CD4-positive, alpha-beta memory T cell (primary cell): Measurements from ENCODE around the gene PLEKHJ1. TPM values are rescaled to one million over a fixed set of nuclear protein-coding genes. Genes with fewer than 3 reads are reported as not detected.

Experiments used
- CTCF ChIA-PET: fragments of 350-600 bp; sonication (Branson Sonifier 250); formaldehyde crosslinking; loops from one replicate; lab custom pipeline; 2021; ENCODE audit warnings: inconsistent platforms; ENCODE audit not compliant: partially characterized antibody; lab: Charles Lee
- POLR2A ChIA-PET: fragments of 350-600 bp; sonication (Branson Sonifier 250); formaldehyde crosslinking; loops from one replicate; lab custom pipeline; 2021; ENCODE audit not compliant: partially characterized antibody; lab: Charles Lee
- DNase-seq, 5 donors: peaks; one replicate each; pipeline versions ENCODE4 v3.0.0 to v3.0.0-alpha.2; 2020 to 2022; ENCODE audit warnings: mixed read lengths in 1 of 5
- H3K27ac ChIP-seq: one replicate; pipeline ENCODE4 v1.7.0; 2013; ENCODE audit warnings: low read depth, low read length
- H3K27me3 ChIP-seq: 2 replicates; pipeline ENCODE4 v1.7.0; 2013; ENCODE audit warnings: mild to moderate bottlenecking, low read length, moderate library complexity; ENCODE audit not compliant: insufficient read depth
- H3K36me3 ChIP-seq: 2 replicates; pipeline ENCODE4 v1.7.0; 2013; ENCODE audit warnings: mild to moderate bottlenecking, low read length, moderate library complexity; ENCODE audit not compliant: insufficient read depth
- H3K4me1 ChIP-seq: 2 replicates; pipeline ENCODE4 v1.7.0; 2013; ENCODE audit warnings: mild to moderate bottlenecking, low read length, moderate library complexity; ENCODE audit not compliant: insufficient read depth
- H3K4me3 ChIP-seq, 2 donors: one replicate each; pipeline ENCODE4 v1.7.0; 2013; ENCODE audit warnings: low read length in 2 of 2, mild to moderate bottlenecking in 1 of 2
- H3K9me3 ChIP-seq, 2 donors: one replicate each; pipeline ENCODE4 v1.7.0; 2013; ENCODE audit warnings: low read length in 2 of 2, control low read depth in 1 of 2; ENCODE audit not compliant: control insufficient read depth in 1 of 2
- H3K27ac Mint-ChIP-seq, 7 donors: one replicate each; pipeline ENCODE4 v1.8.0; 2020 to 2021; ENCODE audit warnings: mixed read lengths in 7 of 7, mild to moderate bottlenecking in 6 of 7, inconsistent platforms in 3 of 7, moderate library complexity in 3 of 7
- H3K27me3 Mint-ChIP-seq, 2 donors: one replicate each; pipeline ENCODE4 v1.8.0; 2020 to 2021; ENCODE audit warnings: mixed read lengths in 2 of 2
- H3K36me3 Mint-ChIP-seq, 2 donors: one replicate each; pipeline ENCODE4 v1.8.0; 2020 to 2021; ENCODE audit warnings: mixed read lengths in 2 of 2, inconsistent platforms in 1 of 2, mild to moderate bottlenecking in 1 of 2
- H3K4me1 Mint-ChIP-seq, 4 donors: one replicate each; pipeline ENCODE4 v1.8.0; 2020 to 2021; ENCODE audit warnings: mixed read lengths in 4 of 4, mild to moderate bottlenecking in 1 of 4
- H3K4me3 Mint-ChIP-seq, 8 donors: one replicate each; pipeline ENCODE4 v1.8.0; 2020 to 2021; ENCODE audit warnings: mixed read lengths in 8 of 8, mild to moderate bottlenecking in 7 of 8, moderate library complexity in 6 of 8, inconsistent platforms in 3 of 8
- H3K9me3 Mint-ChIP-seq, 8 donors: one replicate each; pipeline ENCODE4 v1.8.0; 2020 to 2021; ENCODE audit warnings: mixed read lengths in 8 of 8, mild to moderate bottlenecking in 5 of 8, inconsistent platforms in 3 of 8, moderate library complexity in 1 of 8
- intact Hi-C: fragments of 100-400 bp; cut with micrococcal nuclease; formaldehyde crosslinking; loops from one replicate; pipeline ENCODE4 v1.15.1; 2023
- polyA plus RNA-seq, 2 donors: library from polyadenylated mRNA; unstranded; fragments of 300-500 nt; fragmentation: Illumina TruSeq; gene quantifications; one replicate each; pipeline ENCODE4 v1.2.3, GENCODE V29; 2021
- total RNA-seq, 2 experiments: library from RNA; stranded (reverse); gene quantifications; one replicate each; pipeline ENCODE4 v1.2.3, GENCODE V29; 2021

PLEKHJ1 gene
- total and polyA plus RNA-seq, 4 experiments from 2014 or later = 64.9 to 119 (median 85.2) TPM

DNA sequence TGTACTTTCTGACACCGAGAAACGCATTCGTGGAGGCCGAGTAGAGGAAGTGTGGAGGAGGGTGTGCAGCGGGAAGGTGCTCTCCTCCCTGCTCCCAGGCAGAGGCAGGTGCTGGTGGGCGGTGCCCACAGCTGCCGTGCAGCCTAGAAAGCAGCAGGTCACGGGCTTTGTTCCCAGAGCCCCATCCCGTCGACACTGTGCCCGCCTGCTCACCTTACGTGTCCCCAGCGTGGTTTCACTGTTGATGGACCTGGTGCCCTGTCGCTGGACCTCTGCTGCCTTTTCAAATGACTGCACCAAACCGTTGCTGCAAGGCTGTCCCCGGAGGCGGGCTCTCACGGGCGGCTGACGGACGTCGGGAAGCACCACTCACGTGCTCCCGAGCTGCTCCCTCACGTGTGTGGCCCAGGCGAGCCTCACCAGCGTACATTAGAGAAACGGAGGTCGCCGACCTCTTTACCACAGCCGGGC is 20.8 kb downstream of the PLEKHJ1 start:
- POLR2A ChIA-PET = interaction anchor here (0.6 kb wide), 1 partner anchor 112 kb away, joined by 3 read pairs; no protein-coding TSS in a partner anchor
- H3K36me3 Mint-ChIP-seq = peaks cover 13 to 49% of the 10 kb centered on the region in 2 donors
- peak overlapping the region; percentile 55 to 89 (median 78) for H3K27ac Mint-ChIP-seq
- peaks cover 0 to 20% (median 11%) of the 10 kb centered on the region in 4 donors for H3K4me1 Mint-ChIP-seq
- H3K4me3 Mint-ChIP-seq = peak overlapping the region; percentile 53 to 78 (median 68)
- DNase-seq = peak in 4 of 5 donors; percentile 49 to 56 (median 52)
- CTCF ChIA-PET = interaction anchor here (1.0 to 1.1 kb wide), 3 partner anchors 42 to 65 kb away, joined by 3 read pairs; no protein-coding TSS in a partner anchor
- Histone ChIP-seq H3K36me3 (peaks cover 15% of the 10 kb centered on the region), H3K27ac (no peak overlapping the region), H3K9me3 (no peaks in the 10 kb centered on the region), H3K4me3 (no peak overlapping the region), H3K27me3 (no peaks in the 10 kb centered on the region), H3K4me1 (peaks cover 13% of the 10 kb centered on the region)
- intact Hi-C loops = no loop called here
- no peaks in the 10 kb centered on the region for H3K9me3 Mint-ChIP-seq
- no peaks in the 10 kb centered on the region for H3K27me3 Mint-ChIP-seq

GRCh38 chr19:2214251-2214650 is 21.9 kb downstream of the PLEKHJ1 start:
- no peak overlapping the region for H3K4me3 ChIP-seq
- intact Hi-C loops = no loop called here
- H3K36me3 Mint-ChIP-seq = peaks cover 13 to 49% of the 10 kb centered on the region in 2 donors
- H3K27ac ChIP-seq = no peak overlapping the region
- H3K36me3 ChIP-seq = peaks cover 10% of the 10 kb centered on the region
- DNase-seq = no peak
- no peaks in the 10 kb centered on the region for H3K9me3 Mint-ChIP-seq
- H3K4me3 Mint-ChIP-seq = no peak overlapping the region
- peak overlapping the region in 1 of 7 donors; percentile 52 for H3K27ac Mint-ChIP-seq
- peaks cover 13% of the 10 kb centered on the region for H3K4me1 ChIP-seq
- no peaks in the 10 kb centered on the region for H3K9me3 ChIP-seq
- no peaks in the 10 kb centered on the region for H3K27me3 Mint-ChIP-seq
- CTCF ChIA-PET = interaction anchor here (1.1 kb wide), 1 partner anchor 66 kb away, joined by 3 read pairs; no protein-coding TSS in a partner anchor
- H3K4me1 Mint-ChIP-seq = peaks cover 0 to 20% (median 11%) of the 10 kb centered on the region in 4 donors
- POLR2A ChIA-PET = no interaction called here
- no peaks in the 10 kb centered on the region for H3K27me3 ChIP-seq

DNA sequence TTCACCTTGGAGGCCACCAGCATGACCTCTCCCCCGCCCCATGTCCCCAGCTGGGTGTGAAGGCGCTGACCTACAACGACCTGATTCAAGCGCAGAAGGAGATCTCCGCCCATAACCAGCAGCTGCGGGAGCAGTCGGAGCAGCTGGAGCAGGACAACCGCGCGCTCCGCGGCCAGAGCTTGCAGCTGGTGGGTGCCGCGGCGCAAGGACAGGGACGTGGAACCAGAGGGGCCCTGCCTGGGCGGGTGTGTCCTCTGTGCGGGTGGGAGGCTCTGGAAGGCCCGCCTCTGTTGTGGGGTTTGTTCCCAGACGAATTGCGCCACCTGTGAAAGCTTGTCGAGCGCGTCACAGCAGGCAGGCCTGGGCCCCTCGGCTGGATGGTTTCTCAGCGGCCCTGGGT is 22.3 kb downstream of the PLEKHJ1 start:
- CTCF ChIA-PET = no interaction called here
- DNase-seq = no peak
- Mint-ChIP-seq H3K4me1 (peaks cover 0 to 20% (median 11%) of the 10 kb centered on the region in 4 donors), H3K4me3 (no peak overlapping the region), H3K36me3 (peaks cover 13 to 47% of the 10 kb centered on the region in 2 donors), H3K27me3 (no peaks in the 10 kb centered on the region), H3K27ac (no peak overlapping the region), H3K9me3 (no peaks in the 10 kb centered on the region)
- Histone ChIP-seq H3K4me3 (no peak overlapping the region), H3K27me3 (no peaks in the 10 kb centered on the region), H3K36me3 (peaks cover 10% of the 10 kb centered on the region), H3K9me3 (no peaks in the 10 kb centered on the region), H3K4me1 (peaks cover 13% of the 10 kb centered on the region), H3K27ac (no peak overlapping the region)
- POLR2A ChIA-PET = interaction anchor here (1.3 to 1.7 kb wide), 2 partner anchors 17 to 21 kb away, joined by 4 read pairs; no protein-coding TSS in a partner anchor
- intact Hi-C loops = no loop called here

DNA sequence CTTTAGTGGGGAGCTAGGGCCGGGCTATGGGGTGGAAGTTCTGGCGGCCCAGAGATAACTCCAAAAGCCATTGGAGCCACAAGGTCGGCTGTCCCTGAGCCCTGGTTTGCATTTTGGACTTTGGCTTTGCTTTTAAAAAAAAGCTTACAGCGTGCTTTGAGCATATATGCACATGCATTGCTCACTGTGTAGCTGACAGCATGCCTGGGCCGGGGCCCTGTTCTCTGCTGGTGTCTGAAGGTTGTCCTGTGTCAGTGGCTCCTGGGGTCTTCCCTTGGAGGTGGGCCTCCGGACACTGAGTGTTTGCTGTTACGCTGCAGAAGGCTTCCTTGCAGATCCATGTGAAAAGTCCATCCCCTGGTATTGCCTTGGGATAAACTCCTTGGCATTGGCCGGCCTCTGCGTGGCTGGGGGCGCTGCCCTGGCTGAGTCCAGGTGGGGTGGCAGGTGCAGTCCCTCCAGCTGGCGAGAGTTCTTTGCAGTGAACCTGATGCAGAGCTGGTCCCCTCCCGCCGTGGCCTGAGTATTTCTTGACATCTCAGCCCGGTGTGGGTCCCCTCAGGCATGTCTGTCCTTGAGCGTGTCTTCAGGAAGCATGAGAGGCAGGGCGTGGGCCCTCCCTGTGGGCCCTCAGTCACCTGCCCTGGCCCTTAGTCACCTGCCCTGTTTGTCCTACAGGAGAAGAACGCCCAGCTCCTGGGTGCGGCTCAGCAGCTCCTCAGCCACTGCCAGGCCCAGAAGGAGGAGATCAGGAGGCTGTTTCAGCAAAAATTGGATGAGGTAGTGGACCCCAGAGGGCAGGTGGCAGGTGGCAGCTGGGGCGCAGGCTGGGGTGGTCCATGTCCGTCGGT is 23.0 kb downstream of the PLEKHJ1 start:
- Histone ChIP-seq H3K4me1 (peaks cover 13% of the 10 kb centered on the region), H3K9me3 (no peaks in the 10 kb centered on the region), H3K27me3 (no peaks in the 10 kb centered on the region), H3K4me3 (no peak overlapping the region), H3K27ac (no peak overlapping the region), H3K36me3 (peaks cover 10% of the 10 kb centered on the region)
- no peaks in the 10 kb centered on the region for H3K27me3 Mint-ChIP-seq
- H3K9me3 Mint-ChIP-seq = no peaks in the 10 kb centered on the region
- H3K36me3 Mint-ChIP-seq = peaks cover 13 to 43% of the 10 kb centered on the region in 2 donors
- DNase-seq = no peak
- H3K4me3 Mint-ChIP-seq = no peak overlapping the region
- ChIA-PET POLR2A (interaction anchor here (1.3 to 1.7 kb wide), 2 partner anchors 18 to 22 kb away, joined by 4 read pairs; no protein-coding TSS in a partner anchor), CTCF (no interaction called here)
- H3K27ac Mint-ChIP-seq = peak overlapping the region in 2 of 7 donors; percentile 13 to 29
- intact Hi-C loops = no loop called here
- peaks cover 0 to 20% (median 11%) of the 10 kb centered on the region in 4 donors for H3K4me1 Mint-ChIP-seq

- Mint-ChIP-seq H3K27ac (no peak overlapping the region), H3K36me3 (peaks cover 14 to 36% of the 10 kb centered on the region in 2 donors), H3K4me1 (peaks cover 0 to 17% (median 11%) of the 10 kb centered on the region in 4 donors), H3K9me3 (no peaks in the 10 kb centered on the region), H3K4me3 (no peak overlapping the region), H3K27me3 (no peaks in the 10 kb centered on the region)
- Histone ChIP-seq H3K4me1 (peaks cover 13% of the 10 kb centered on the region), H3K27me3 (no peaks in the 10 kb centered on the region), H3K4me3 (no peak overlapping the region), H3K27ac (no peak overlapping the region), H3K9me3 (no peaks in the 10 kb centered on the region), H3K36me3 (peaks cover 17% of the 10 kb centered on the region)
- CTCF ChIA-PET = interaction anchor here (0.6 to 0.8 kb wide), 2 partner anchors 53 to 327 kb away, joined by 3 read pairs; no protein-coding TSS in a partner anchor
- intact Hi-C loops = no loop called here
- no peak for DNase-seq
- POLR2A ChIA-PET = no interaction called here
Measured at GRCh38 chr19:2210987-2211740, 25.0 kb downstream of the PLEKHJ1 start.

DNA sequence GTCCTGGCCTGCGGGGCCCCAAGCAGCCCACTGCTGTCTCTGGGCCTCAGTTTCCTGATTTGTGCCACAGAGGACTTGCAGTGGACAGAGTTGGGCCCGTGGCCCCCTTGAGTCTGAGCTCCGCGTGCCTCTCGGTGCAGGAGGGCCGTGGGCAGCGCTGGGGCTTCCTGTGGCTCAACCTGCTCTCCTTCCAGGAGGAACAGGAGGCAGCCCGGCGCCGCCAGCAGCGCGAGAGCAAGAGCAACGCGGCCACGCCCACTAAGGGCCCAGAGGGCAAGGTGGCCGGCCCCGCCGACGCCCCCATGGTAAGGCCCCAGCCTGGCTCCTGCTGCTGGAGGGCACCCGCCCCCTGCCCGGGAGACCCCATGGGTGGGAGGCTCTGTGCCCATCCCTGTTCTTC is 25.9 kb downstream of the PLEKHJ1 start:
- Mint-ChIP-seq H3K36me3 (peaks cover 10 to 32% of the 10 kb centered on the region in 2 donors), H3K27me3 (no peaks in the 10 kb centered on the region), H3K4me3 (no peak overlapping the region), H3K4me1 (peaks cover 0 to 8% (median 5%) of the 10 kb centered on the region in 4 donors), H3K9me3 (peaks cover 0 to 2% (median 0%) of the 10 kb centered on the region in 8 donors), H3K27ac (peak overlapping the region in 1 of 7 donors; percentile 22)
- Histone ChIP-seq H3K9me3 (no peaks in the 10 kb centered on the region), H3K4me1 (peaks cover 4% of the 10 kb centered on the region), H3K36me3 (peaks cover 17% of the 10 kb centered on the region), H3K27me3 (no peaks in the 10 kb centered on the region), H3K4me3 (no peak overlapping the region), H3K27ac (no peak overlapping the region)
- intact Hi-C loops = no loop called here
- ChIA-PET POLR2A (no interaction called here), CTCF (no interaction called here)
- DNase-seq = no peak
